Activated CD4-positive, alpha-beta T cell treated with anti-CD3 and anti-CD28 coated beads for 36 hours (primary cell): ENCODE results near the gene HMG20B. TPM values are rescaled to one million over a fixed set of nuclear protein-coding genes. Genes with fewer than 3 reads are reported as not detected.

ENCODE experiments used
- ATAC-seq: fragments of 200-7000 bp; cut with Tn5 transposase; one replicate; pipeline ENCODE4 v1.10.0; 2021; ENCODE audit warnings: mild to moderate bottlenecking, moderate library complexity
- CTCF ChIA-PET: fragments of 350-600 bp; sonication (Branson Sonifier 250); formaldehyde crosslinking; loops from one replicate; lab custom pipeline; 2021; ENCODE audit warnings: antibody characterized with exemption; lab: Charles Lee
- POLR2A ChIA-PET: fragments of 350-600 bp; sonication (Branson Sonifier 250); formaldehyde crosslinking; loops from one replicate; lab custom pipeline; 2021; ENCODE audit warnings: antibody characterized with exemption, inconsistent platforms; lab: Charles Lee
- DNase-seq: peaks from one replicate; pipeline ENCODE4 v3.0.0-alpha.2; 2020
- H3K27ac Mint-ChIP-seq: one replicate; pipeline ENCODE4 v1.8.0; 2021; ENCODE audit warnings: mixed read lengths
- H3K27me3 Mint-ChIP-seq: one replicate; pipeline ENCODE4 v1.8.0; 2021; ENCODE audit warnings: mixed read lengths
- H3K36me3 Mint-ChIP-seq: one replicate; pipeline ENCODE4 v1.8.0; 2021; ENCODE audit warnings: low read depth, mixed read lengths
- H3K4me1 Mint-ChIP-seq: one replicate; pipeline ENCODE4 v1.8.0; 2021; ENCODE audit warnings: mixed read lengths
- H3K4me3 Mint-ChIP-seq: one replicate; pipeline ENCODE4 v1.8.0; 2021; ENCODE audit warnings: mild to moderate bottlenecking, moderate library complexity, mixed read lengths
- H3K9me3 Mint-ChIP-seq: one replicate; pipeline ENCODE4 v1.8.0; 2021; ENCODE audit warnings: low read depth, mixed read lengths
- intact Hi-C, 2 experiments: fragments of 100-400 bp; cut with DNase I in 1 of 2; cut with micrococcal nuclease in 1 of 2; formaldehyde crosslinking; loops; one replicate each; pipeline versions ENCODE4 v1.14.2 to v1.15.1; 2022 to 2024; cut with DNase I, micrococcal nuclease
- total RNA-seq, 2 experiments: library from RNA; stranded (reverse); gene quantifications; one replicate each; pipeline ENCODE4 v1.2.3, GENCODE V29; 2021

HMG20B gene
- total RNA-seq, 2 experiments from 2014 or later: 59.5 to 62.5 TPM

- ChIA-PET POLR2A (no interaction called here), CTCF (interaction anchor here (0.6 to 1.1 kb wide), 2 partner anchors 16 to 104 kb away, joined by 3 to 4 read pairs; no protein-coding TSS in a partner anchor)
- intact Hi-C loops: no loop called here
- Mint-ChIP-seq H3K27ac (no peak overlapping the region), H3K4me1 (no peaks in the 10 kb centered on the region), H3K27me3 (no peaks in the 10 kb centered on the region), H3K36me3 (peaks cover 27% of the 10 kb centered on the region), H3K4me3 (no peak overlapping the region), H3K9me3 (no peaks in the 10 kb centered on the region)
- ATAC-seq: no peak
- DNase-seq: no peak
Measured at GRCh38 chr19:3531716-3532115, 41.0 kb upstream of the HMG20B start.

DNA sequence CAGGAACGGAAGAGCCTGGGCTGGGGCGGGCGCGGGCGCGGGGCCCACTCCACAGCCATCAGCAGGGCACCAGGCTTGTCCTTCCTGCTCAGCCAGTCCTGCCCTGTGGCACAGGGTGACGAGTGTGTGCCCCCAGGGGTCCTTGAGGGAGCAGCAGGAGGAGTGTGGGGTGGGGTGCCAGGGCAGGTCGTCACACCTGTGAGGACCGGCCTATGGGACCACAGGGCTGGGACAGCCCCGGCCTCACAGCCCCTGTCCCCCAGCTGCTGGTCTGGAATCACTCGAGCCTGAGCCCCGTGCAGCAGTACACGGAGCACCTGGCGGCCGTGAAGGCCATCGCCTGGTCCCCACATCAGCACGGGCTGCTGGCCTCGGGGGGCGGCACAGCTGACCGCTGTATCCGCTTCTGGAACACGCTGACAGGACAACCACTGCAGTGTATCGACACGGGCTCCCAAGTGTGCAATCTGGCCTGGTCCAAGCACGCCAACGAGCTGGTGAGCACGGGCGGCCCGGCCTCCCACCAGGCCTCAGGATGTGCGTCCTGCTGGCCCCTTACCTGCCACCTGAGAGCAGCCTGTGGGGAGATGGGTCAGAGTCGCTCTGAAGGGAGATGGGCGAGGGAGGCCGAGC, 40.5 kb upstream of the HMG20B start:
- Mint-ChIP-seq H3K36me3 (peaks cover 22% of the 10 kb centered on the region), H3K27me3 (no peaks in the 10 kb centered on the region), H3K4me3 (no peak overlapping the region), H3K9me3 (no peaks in the 10 kb centered on the region), H3K4me1 (no peaks in the 10 kb centered on the region), H3K27ac (no peak overlapping the region)
- intact Hi-C loops: no loop called here
- DNase-seq (no peak), ATAC-seq (no peak)
- POLR2A ChIA-PET: no interaction called here
- CTCF ChIA-PET: interaction anchor here (0.6 kb wide), 1 partner anchor 104 kb away, joined by 3 read pairs; no protein-coding TSS in a partner anchor

- H3K27me3 Mint-ChIP-seq: no peaks in the 10 kb centered on the region
- no peak overlapping the region for H3K27ac Mint-ChIP-seq
- CTCF ChIA-PET: no interaction called here
- H3K4me1 Mint-ChIP-seq: no peaks in the 10 kb centered on the region
- ATAC-seq: no peak
- H3K36me3 Mint-ChIP-seq: peaks cover 20% of the 10 kb centered on the region
- no peaks in the 10 kb centered on the region for H3K9me3 Mint-ChIP-seq
- POLR2A ChIA-PET: no interaction called here
- intact Hi-C loops: no loop called here
- no peak overlapping the region for H3K4me3 Mint-ChIP-seq
- DNase-seq: no peak
Measured at GRCh38 chr19:3533033-3533432, 39.7 kb upstream of the HMG20B start.

- H3K4me1 Mint-ChIP-seq: no peaks in the 10 kb centered on the region
- H3K9me3 Mint-ChIP-seq: no peaks in the 10 kb centered on the region
- peaks cover 25% of the 10 kb centered on the region for H3K36me3 Mint-ChIP-seq
- intact Hi-C loops: no loop called here
- ATAC-seq: no peak
- H3K27me3 Mint-ChIP-seq: no peaks in the 10 kb centered on the region
- no peak for DNase-seq
- ChIA-PET POLR2A (no interaction called here), CTCF (no interaction called here)
- no peak overlapping the region for H3K4me3 Mint-ChIP-seq
- H3K27ac Mint-ChIP-seq: no peak overlapping the region
Measured at GRCh38 chr19:3533563-3534216, 39.1 kb upstream of the HMG20B start.

- H3K27ac Mint-ChIP-seq: no peak overlapping the region
- H3K4me1 Mint-ChIP-seq: no peaks in the 10 kb centered on the region
- H3K36me3 Mint-ChIP-seq: peaks cover 29% of the 10 kb centered on the region
- no peaks in the 10 kb centered on the region for H3K27me3 Mint-ChIP-seq
- H3K4me3 Mint-ChIP-seq: no peak overlapping the region
- ATAC-seq (no peak), DNase-seq (no peak)
- intact Hi-C loops: no loop called here
- ChIA-PET POLR2A (no interaction called here), CTCF (interaction anchor here (0.7 kb wide), 1 partner anchor 11 kb away, joined by 5 read pairs; no protein-coding TSS in a partner anchor)
- no peaks in the 10 kb centered on the region for H3K9me3 Mint-ChIP-seq
Measured at GRCh38 chr19:3534375-3535234, 38.1 kb upstream of the HMG20B start.

GRCh38 chr19:3535235-3535535, 37.6 kb upstream of the HMG20B start:
- intact Hi-C loops: no loop called here
- Mint-ChIP-seq H3K27ac (no peak overlapping the region), H3K4me1 (no peaks in the 10 kb centered on the region), H3K27me3 (no peaks in the 10 kb centered on the region), H3K4me3 (no peak overlapping the region), H3K9me3 (no peaks in the 10 kb centered on the region), H3K36me3 (peaks cover 33% of the 10 kb centered on the region)
- POLR2A ChIA-PET: no interaction called here
- DNase-seq: no peak
- CTCF ChIA-PET: no interaction called here
- ATAC-seq: no peak

DNA sequence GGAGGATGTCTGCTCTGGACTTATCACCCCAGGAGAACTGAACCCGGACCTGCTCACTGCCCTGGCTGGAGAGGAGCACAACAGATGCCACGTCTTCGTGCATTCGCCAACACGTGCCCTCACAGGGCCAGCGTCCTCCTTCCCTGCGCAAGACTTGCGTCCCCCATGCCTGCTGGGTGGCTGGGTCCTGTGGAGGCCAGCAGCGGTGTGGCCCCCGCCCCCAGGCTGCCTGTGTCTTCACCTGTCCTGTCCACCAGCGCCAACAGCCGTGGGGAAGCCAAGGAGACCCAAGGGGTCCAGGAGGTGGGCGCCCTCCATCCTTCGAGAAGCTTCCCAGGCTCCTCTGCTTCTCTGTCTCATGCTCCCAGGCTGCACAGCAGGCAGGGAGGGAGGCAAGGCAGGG, 37.2 kb upstream of the HMG20B start:
- Mint-ChIP-seq H3K4me1 (no peaks in the 10 kb centered on the region), H3K36me3 (peaks cover 34% of the 10 kb centered on the region), H3K27me3 (no peaks in the 10 kb centered on the region), H3K4me3 (no peak overlapping the region), H3K9me3 (no peaks in the 10 kb centered on the region), H3K27ac (no peak overlapping the region)
- DNase-seq: no peak
- ChIA-PET CTCF (no interaction called here), POLR2A (no interaction called here)
- no peak for ATAC-seq
- intact Hi-C loops: no loop called here

DNA sequence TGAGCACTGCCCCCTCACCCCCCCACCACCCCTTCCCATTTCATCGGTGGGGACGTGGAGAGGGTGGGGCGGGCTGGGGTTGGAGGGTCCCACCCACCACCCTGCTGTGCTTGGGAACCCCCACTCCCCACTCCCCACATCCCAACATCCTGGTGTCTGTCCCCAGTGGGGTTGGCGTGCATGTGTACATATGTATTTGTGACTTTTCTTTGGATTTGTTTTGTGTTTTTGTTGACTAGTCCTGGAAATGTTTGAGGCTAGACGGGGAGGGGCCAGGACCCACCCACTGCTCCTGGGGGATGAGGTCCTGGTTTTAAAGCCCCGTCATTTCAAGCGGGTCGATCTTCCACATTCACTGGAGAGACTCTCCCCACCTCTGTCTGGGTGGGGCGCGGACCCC, 36.8 kb upstream of the HMG20B start:
- no peak overlapping the region for H3K4me3 Mint-ChIP-seq
- no peaks in the 10 kb centered on the region for H3K4me1 Mint-ChIP-seq
- ChIA-PET CTCF (no interaction called here), POLR2A (no interaction called here)
- intact Hi-C loops: no loop called here
- H3K27me3 Mint-ChIP-seq: no peaks in the 10 kb centered on the region
- H3K27ac Mint-ChIP-seq: no peak overlapping the region
- H3K36me3 Mint-ChIP-seq: peaks cover 33% of the 10 kb centered on the region
- DNase-seq: no peak
- H3K9me3 Mint-ChIP-seq: no peaks in the 10 kb centered on the region
- no peak for ATAC-seq

DNA sequence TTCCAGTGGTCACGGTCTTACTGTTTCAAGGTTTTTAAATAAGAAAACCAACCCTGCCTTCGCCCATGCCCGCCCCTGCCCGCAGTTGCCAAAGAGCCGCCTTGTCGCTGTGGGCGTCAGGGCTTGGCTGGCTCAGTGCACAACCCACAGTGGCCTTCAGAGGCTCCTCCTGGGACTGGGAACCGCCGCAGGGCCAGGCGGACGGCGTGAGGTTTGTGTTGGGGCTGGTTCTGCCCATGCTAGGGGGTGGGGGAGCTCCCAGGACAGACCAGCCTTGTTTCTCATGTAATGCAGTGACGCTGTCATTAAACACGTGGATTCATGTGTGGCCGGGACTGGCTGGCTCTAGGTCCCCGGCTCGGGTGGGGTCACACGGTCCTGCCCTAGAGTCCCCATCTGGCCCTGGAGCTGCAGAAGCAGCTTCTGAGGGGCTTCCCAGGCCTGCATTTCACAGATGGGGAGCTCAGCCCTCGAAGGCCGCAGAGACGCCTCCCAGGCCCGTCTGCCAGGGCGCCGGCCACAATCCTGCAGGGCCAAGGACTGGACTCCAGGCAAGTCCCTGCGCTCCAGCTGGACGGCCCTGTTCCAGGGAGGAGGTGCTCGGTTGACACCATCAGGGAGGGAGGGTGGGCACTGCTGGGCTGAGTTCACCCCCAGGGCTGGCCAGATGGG, 36.2 kb upstream of the HMG20B start:
- no peaks in the 10 kb centered on the region for H3K9me3 Mint-ChIP-seq
- CTCF ChIA-PET: interaction anchor here (0.7 kb wide), 1 partner anchor 18 kb away, joined by 3 read pairs; no protein-coding TSS in a partner anchor
- DNase-seq (no peak), ATAC-seq (no peak)
- H3K4me1 Mint-ChIP-seq: no peaks in the 10 kb centered on the region
- H3K36me3 Mint-ChIP-seq: peaks cover 30% of the 10 kb centered on the region
- intact Hi-C loops: no loop called here
- no peak overlapping the region for H3K4me3 Mint-ChIP-seq
- no peak overlapping the region for H3K27ac Mint-ChIP-seq
- POLR2A ChIA-PET: no interaction called here
- H3K27me3 Mint-ChIP-seq: no peaks in the 10 kb centered on the region

DNA sequence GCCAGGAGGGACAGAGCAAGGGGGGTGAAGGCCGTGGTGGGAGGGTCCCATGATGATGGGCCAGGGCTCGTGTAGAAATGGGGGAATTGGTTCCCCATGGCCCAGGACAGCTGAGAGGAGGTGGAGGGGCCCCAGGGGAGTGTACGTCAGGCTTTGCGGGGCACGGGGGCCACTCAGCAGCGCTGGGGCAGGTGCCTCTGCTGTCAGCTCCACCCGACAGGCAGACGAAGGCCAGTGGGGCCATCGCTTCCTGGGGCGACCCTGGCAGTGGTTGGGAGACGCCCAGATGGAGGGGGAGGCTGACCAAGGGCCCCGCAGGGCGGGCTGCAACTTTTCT, 35.7 kb upstream of the HMG20B start:
- no peak for ATAC-seq
- POLR2A ChIA-PET: no interaction called here
- DNase-seq: no peak
- H3K9me3 Mint-ChIP-seq: no peaks in the 10 kb centered on the region
- intact Hi-C loops: no loop called here
- no peak overlapping the region for H3K4me3 Mint-ChIP-seq
- CTCF ChIA-PET: interaction anchor here (0.7 kb wide), 1 partner anchor 18 kb away, joined by 3 read pairs; no protein-coding TSS in a partner anchor
- peaks cover 30% of the 10 kb centered on the region for H3K36me3 Mint-ChIP-seq
- H3K4me1 Mint-ChIP-seq: no peaks in the 10 kb centered on the region
- no peaks in the 10 kb centered on the region for H3K27me3 Mint-ChIP-seq
- H3K27ac Mint-ChIP-seq: no peak overlapping the region

- no peaks in the 10 kb centered on the region for H3K27me3 Mint-ChIP-seq
- ChIA-PET CTCF (interaction anchor here (0.7 kb wide), 1 partner anchor 17 kb away, joined by 3 read pairs; no protein-coding TSS in a partner anchor), POLR2A (no interaction called here)
- no peak overlapping the region for H3K27ac Mint-ChIP-seq
- ATAC-seq: no peak
- DNase-seq: no peak
- intact Hi-C loops: no loop called here
- no peak overlapping the region for H3K4me3 Mint-ChIP-seq
- H3K36me3 Mint-ChIP-seq: peaks cover 28% of the 10 kb centered on the region
- no peaks in the 10 kb centered on the region for H3K4me1 Mint-ChIP-seq
- no peaks in the 10 kb centered on the region for H3K9me3 Mint-ChIP-seq
Measured at GRCh38 chr19:3537438-3538240, 35.1 kb upstream of the HMG20B start.
